Small intestine (tissue), 7 donors: ENCODE data around the gene TGFBI. TPM values are rescaled to one million over a fixed set of nuclear protein-coding genes. Genes with fewer than 3 reads are reported as not detected.

Experiments used
- DNase-seq, 2 donors: peaks; one replicate each; pipeline versions ENCODE4 v3.0.0 to v3.0.0-alpha.2; 2013
- FAIRE-seq: peaks from 2 replicates; lab custom pipeline; 2012; peaks lifted over from hg19 to GRCh38; lab: Jason Lieb, UNC
- H3K27ac ChIP-seq, 3 donors: one replicate each; pipeline ENCODE4 v1.5.1; 2013; ENCODE audit warnings: low read length in 2 of 3, mild to moderate bottlenecking in 2 of 3, control low read depth in 1 of 3, inconsistent platforms in 1 of 3, low read depth in 1 of 3, moderate library complexity in 1 of 3
- H3K27me3 ChIP-seq, 3 donors: one replicate each; pipeline ENCODE4 v1.6.1; 2013; ENCODE audit warnings: low read length in 3 of 3, inconsistent platforms in 1 of 3; ENCODE audit not compliant: control insufficient read depth in 3 of 3, insufficient read depth in 3 of 3
- H3K36me3 ChIP-seq, 3 donors: one replicate each; pipeline ENCODE4 v1.6.1; 2013; ENCODE audit warnings: low read length in 3 of 3, inconsistent platforms in 1 of 3, low read depth in 1 of 3, mild to moderate bottlenecking in 1 of 3, moderate library complexity in 1 of 3; ENCODE audit not compliant: control insufficient read depth in 3 of 3, insufficient read depth in 2 of 3
- H3K4me1 ChIP-seq, 3 donors: one replicate each; pipeline ENCODE4 v1.6.1; 2013; ENCODE audit warnings: low read length in 2 of 3, inconsistent platforms in 1 of 3, low read depth in 1 of 3, mild to moderate bottlenecking in 1 of 3, moderate library complexity in 1 of 3; ENCODE audit not compliant: control insufficient read depth in 3 of 3, insufficient read depth in 2 of 3
- H3K4me3 ChIP-seq, 3 donors: one replicate each; pipeline ENCODE4 v1.5.1; 2013; ENCODE audit warnings: low read length in 3 of 3, control low read depth in 1 of 3, inconsistent platforms in 1 of 3, low read depth in 1 of 3, mild to moderate bottlenecking in 1 of 3, moderate library complexity in 1 of 3
- H3K9me3 ChIP-seq, 2 donors: one replicate each; pipeline ENCODE4 v1.6.1; 2013; ENCODE audit warnings: low read depth in 1 of 2, low read length in 1 of 2; ENCODE audit not compliant: control insufficient read depth in 2 of 2, insufficient read depth in 1 of 2
- WGBS, 3 donors: extraction: QIAGEN DNeasy Blood & Tissue Kit; methylation state at CpG; one replicate each; pipeline ENCODE4 v1.1.7; 2013; 5-methylcytosine and 5-hydroxymethylcytosine counted together
- polyA plus RNA-seq, 4 donors: library from polyadenylated mRNA; stranded (reverse) in 3 of 4; unstranded in 1 of 4; fragments of 200-250 nt in 3 of 4; fragments of 120-200 nt in 1 of 4; gene quantifications; one replicate each; pipeline versions ENCODE4 v1.2.1 to v1.2.3, GENCODE V29; 2013
- donor health status: healthy with polysubstance abuse.
- donor health status: control.
- donor health status: control.
- donor health status: Bipolar disorder and iron deficiency.
- donor health status: healthy.

The TGFBI gene
- polyA plus RNA-seq, 4 donors: 4.2 to 114 (median 48.3) TPM

DNA sequence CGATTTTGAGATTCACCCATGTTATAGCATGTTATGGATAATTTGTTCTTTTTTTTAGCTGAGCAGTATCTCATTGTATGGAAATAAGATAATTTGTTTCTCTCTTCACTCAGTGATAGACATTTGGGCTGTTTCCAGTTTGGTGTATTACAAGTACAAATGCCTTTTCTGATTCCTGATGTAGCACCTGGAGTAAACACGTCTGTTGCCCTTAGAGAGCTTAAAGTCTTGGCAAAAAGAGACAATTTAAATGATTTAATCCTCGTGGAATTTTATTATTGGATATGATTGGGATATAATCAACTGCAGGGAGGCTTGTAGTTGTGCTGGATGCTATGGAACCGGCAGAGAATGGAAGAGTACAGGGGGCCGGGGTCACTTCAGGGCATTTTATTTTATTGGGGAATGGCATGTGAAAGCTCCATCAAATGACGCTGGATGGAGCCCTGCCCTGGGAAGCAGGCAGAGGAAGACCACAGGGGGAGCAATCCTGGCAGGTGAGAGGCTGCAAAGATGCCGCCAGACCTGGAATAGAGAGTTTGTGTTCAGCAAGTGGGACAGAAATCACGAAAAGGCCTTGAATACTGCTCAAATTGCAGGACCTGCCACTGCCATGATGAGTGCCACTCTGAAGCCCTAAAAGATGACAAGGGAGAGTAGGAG, 31.0 kb upstream of the TGFBI start:
- FAIRE-seq (no peak), DNase-seq (no peak)
- Histone ChIP-seq H3K4me3 (no peak overlapping the region), H3K36me3 (no peaks in the 10 kb centered on the region), H3K27me3 (peaks cover 0 to 10% (median 0%) of the 10 kb centered on the region in 3 donors), H3K9me3 (no peaks in the 10 kb centered on the region), H3K27ac (no peak overlapping the region), H3K4me1 (no peaks in the 10 kb centered on the region)
- 59 to 79% (median 67%) methylated on average over 8 of the region's 8 CpGs for WGBS, 3 donors

DNA sequence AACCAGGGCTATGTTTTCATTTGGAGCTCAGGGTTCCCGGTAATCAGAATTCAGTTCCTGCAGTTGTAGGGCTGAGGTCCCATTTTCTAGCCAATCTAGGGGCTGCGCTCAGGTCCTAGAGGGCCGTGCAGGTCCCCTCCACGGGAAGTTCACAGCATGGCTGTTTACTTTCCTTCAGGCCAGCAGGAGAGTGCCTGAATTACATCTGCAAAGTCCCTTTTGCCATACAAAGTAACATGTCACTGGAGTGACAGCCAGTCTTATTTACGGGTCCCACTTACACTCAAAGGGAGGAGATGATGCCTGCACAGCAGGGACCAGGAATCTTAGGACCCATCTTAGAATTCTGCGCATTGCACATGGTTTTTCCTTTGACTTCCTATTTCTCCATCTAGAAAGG, 29.9 kb upstream of the TGFBI start:
- Histone ChIP-seq H3K36me3 (no peaks in the 10 kb centered on the region), H3K27me3 (peaks cover 0 to 10% (median 0%) of the 10 kb centered on the region in 3 donors), H3K27ac (no peak overlapping the region), H3K4me3 (no peak overlapping the region), H3K9me3 (no peaks in the 10 kb centered on the region), H3K4me1 (no peaks in the 10 kb centered on the region)
- DNase-seq (no peak), FAIRE-seq (no peak)
- 63 to 82% (median 75%) methylated on average over 6 of the region's 6 CpGs for WGBS, 3 donors

DNA sequence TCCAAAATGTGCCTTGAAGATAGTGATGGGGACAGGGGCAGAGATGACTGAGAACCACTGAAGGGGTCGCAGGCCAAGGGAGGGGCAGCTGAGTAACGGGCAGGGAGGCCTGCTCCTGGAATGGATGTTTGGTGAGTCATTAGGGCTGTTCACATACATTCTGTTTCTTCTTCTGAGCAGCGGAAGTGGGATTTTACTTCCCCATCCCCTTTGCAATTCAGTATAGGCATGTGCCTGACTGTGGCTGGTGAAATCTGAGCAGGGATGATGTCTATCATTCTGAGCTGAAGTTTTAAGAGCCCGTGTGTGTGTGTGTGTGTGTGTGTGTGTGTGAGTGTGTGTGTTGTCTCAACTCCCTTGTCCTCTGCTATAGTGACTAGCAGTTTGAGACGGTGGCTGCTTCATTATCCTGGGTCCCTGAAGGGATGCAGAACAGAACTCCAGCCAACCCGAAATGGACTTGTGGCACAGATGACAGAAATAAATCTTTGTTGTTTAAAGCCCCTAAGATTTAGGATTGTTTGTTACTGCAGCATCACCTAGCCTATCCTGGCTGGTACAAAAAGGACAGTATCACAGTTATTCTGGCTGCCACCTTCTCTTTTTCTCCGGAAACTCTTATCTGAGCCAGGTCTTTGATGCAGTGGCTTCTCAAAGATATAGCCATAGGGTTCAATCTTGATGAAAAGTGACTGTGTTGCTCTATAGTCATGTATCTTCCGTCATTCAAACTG, 29.2 kb upstream of the TGFBI start:
- no peak overlapping the region for H3K27ac ChIP-seq
- H3K9me3 ChIP-seq: no peaks in the 10 kb centered on the region
- H3K4me1 ChIP-seq: no peaks in the 10 kb centered on the region
- no peak for FAIRE-seq
- no peaks in the 10 kb centered on the region for H3K36me3 ChIP-seq
- WGBS, 3 donors: 67 to 75% (median 72%) methylated on average over 8 of the region's 8 CpGs
- DNase-seq: no peak
- H3K27me3 ChIP-seq: peaks cover 0 to 10% (median 0%) of the 10 kb centered on the region in 3 donors
- H3K4me3 ChIP-seq: no peak overlapping the region

DNA sequence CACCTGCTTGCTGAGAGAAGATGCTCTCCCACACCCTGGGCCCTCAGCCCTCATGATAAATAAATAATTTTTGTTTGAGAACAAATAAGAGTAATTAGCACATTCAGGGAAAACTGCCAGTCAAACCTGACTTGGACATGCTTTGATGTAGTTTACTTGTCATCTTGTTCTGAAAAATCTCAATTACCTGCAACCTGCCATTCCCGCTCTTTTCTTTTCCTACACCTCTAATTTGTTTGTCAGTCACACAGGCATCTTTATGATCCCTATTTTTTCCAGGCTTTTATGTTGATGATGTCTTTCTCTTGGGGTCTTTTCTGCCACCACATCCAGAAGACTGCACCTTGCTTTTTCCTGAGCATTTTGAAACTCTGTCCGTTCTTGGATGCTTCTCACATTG, 28.6 kb upstream of the TGFBI start:
- 88 to 93% (median 91%) methylated on average over 2 of the region's 2 CpGs for WGBS, 3 donors
- Histone ChIP-seq H3K4me1 (no peaks in the 10 kb centered on the region), H3K27ac (no peak overlapping the region), H3K9me3 (no peaks in the 10 kb centered on the region), H3K36me3 (no peaks in the 10 kb centered on the region), H3K27me3 (peaks cover 0 to 10% (median 0%) of the 10 kb centered on the region in 3 donors), H3K4me3 (no peak overlapping the region)
- FAIRE-seq: no peak
- DNase-seq: no peak

- H3K27me3 ChIP-seq: peaks cover 0 to 10% (median 0%) of the 10 kb centered on the region in 3 donors
- H3K4me3 ChIP-seq: no peak overlapping the region
- H3K36me3 ChIP-seq: no peaks in the 10 kb centered on the region
- DNase-seq (no peak), FAIRE-seq (no peak)
- 76 to 81% (median 81%) methylated on average over 3 of the region's 3 CpGs for WGBS, 3 donors
- H3K4me1 ChIP-seq: no peaks in the 10 kb centered on the region
- no peaks in the 10 kb centered on the region for H3K9me3 ChIP-seq
- H3K27ac ChIP-seq: no peak overlapping the region
These were observed 27.9 kb upstream of the TGFBI start for GRCh38 chr5:136000932-136001331.

DNA sequence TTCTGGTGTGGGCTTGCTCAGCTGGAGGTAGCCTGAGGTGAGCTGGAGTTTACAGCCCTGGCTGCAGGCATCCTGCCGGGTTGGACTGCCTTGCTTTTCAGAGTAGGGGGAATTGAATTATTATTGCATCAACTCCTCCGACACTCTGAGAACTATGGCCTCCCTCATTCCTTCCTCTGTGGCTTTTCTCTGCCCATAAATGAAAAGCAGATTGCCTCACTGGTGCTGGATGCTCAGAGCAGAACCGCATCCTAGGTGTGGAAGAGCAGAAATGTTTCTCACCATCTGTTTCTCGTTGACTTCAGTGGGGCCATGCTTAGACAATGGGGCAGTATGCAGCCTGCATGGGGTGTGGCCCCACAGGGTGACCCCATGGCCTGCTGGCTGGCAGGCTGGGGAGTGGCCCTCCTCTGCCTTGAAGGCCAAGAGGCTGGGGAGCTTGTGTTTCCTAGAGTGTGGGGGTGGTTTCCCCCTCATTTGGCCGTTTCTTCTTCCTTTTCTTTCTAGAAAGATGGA, 27.3 kb upstream of the TGFBI start:
- H3K36me3 ChIP-seq: no peaks in the 10 kb centered on the region
- no peaks in the 10 kb centered on the region for H3K9me3 ChIP-seq
- H3K4me3 ChIP-seq: no peak overlapping the region
- DNase-seq: no peak
- no peak overlapping the region for H3K27ac ChIP-seq
- H3K27me3 ChIP-seq: peaks cover 0 to 10% (median 0%) of the 10 kb centered on the region in 3 donors
- H3K4me1 ChIP-seq: no peaks in the 10 kb centered on the region
- no peak for FAIRE-seq
- WGBS, 3 donors: 44 to 62% (median 56%) methylated on average over 5 of the region's 5 CpGs

- WGBS, 3 donors: 93 to 98% (median 96%) methylated on average over 3 of the region's 3 CpGs
- no peaks in the 10 kb centered on the region for H3K4me1 ChIP-seq
- no peaks in the 10 kb centered on the region for H3K9me3 ChIP-seq
- H3K27me3 ChIP-seq: peaks cover 0 to 4% (median 0%) of the 10 kb centered on the region in 3 donors
- no peak for DNase-seq
- no peak for FAIRE-seq
- no peak overlapping the region for H3K27ac ChIP-seq
- H3K36me3 ChIP-seq: no peaks in the 10 kb centered on the region
- no peak overlapping the region for H3K4me3 ChIP-seq
These were observed 24.4 kb upstream of the TGFBI start for GRCh38 chr5:136004436-136004835.

DNA sequence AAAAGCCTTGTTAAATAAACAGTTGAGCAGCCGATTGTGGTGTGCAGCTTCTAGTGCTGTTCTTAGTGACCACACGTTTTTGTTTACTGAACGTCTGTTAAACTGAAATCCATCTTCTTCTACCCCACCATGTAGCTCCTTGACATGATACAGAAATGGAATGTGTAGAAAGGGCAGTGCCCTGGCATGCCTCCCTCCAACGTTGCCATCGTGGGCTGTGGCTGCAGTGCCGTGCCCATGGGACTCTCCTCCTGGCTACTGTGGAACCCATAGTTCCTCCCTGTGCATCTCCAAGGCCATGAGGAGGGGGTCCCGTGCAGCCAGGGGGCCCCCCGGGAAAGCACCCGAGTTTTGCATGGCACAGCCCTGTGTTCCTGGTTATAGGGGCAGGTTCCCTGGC, 23.3 kb upstream of the TGFBI start:
- DNase-seq: no peak
- Histone ChIP-seq H3K27me3 (peaks cover 0 to 2% (median 0%) of the 10 kb centered on the region in 3 donors), H3K36me3 (no peaks in the 10 kb centered on the region), H3K4me3 (no peak overlapping the region), H3K4me1 (no peaks in the 10 kb centered on the region), H3K9me3 (no peaks in the 10 kb centered on the region), H3K27ac (no peak overlapping the region)
- 70 to 74% (median 71%) methylated on average over 9 of the region's 9 CpGs for WGBS, 3 donors
- no peak for FAIRE-seq
